HepG2 (cell line): ENCODE results near the gene HINFP. TPM values are rescaled to one million over a fixed set of nuclear protein-coding genes. Genes with fewer than 3 reads are reported as not detected.

Experiments
- ATAC-seq: fragments of 200-7000 bp; cut with Tn5 transposase; 3 replicates; pipeline ENCODE4 v1.9.1; 2020; ENCODE audit warnings: mild to moderate bottlenecking, moderate library complexity
- BruUV-seq: library from RNA; stranded (reverse); fragments of 400-500 nt; replicated peaks from 2 replicates; lab custom pipeline; 2021; lab: Mats Ljungman, UMichigan
- CTCF ChIA-PET: fragments of 300-600 bp; formaldehyde crosslinking; extraction: SDS; loops from one replicate; lab custom pipeline; 2021; ENCODE audit warnings: low total read pairs, inconsistent platforms, low intra/inter-chr PET ratio; lab: Yijun Ruan, JAX
- POLR2A ChIA-PET: fragments of 350-600 bp; sonication (Branson Sonifier 250); formaldehyde crosslinking; loops from one replicate; lab custom pipeline; 2020; ENCODE audit warnings: antibody characterized with exemption, inconsistent platforms; lab: Yijun Ruan, JAX
- DNase-seq: peaks from one replicate; pipeline ENCODE4 v3.0.0-alpha.2; 2015; ENCODE audit warnings: low spot score
- FAIRE-seq: peaks from 3 replicates; lab custom pipeline; 2011; peaks lifted over from hg19 to GRCh38; lab: Jason Lieb, UNC
- H2AFZ ChIP-seq: one replicate; pipeline ENCODE4 v1.6.1; 2011; ENCODE audit warnings: low read length, inconsistent platforms
- H3K27ac ChIP-seq: fragments of 300-600 bp; 3 replicates; pipeline ENCODE4 v1.8.0; 2011; ENCODE audit warnings: mixed run types, mild to moderate bottlenecking, mixed read lengths, low read length, inconsistent platforms; ENCODE audit not compliant: insufficient read depth; ENCODE audit errors: extremely low read length
- H3K27me3 ChIP-seq, 2 experiments: fragments of 200-600 bp in 1 of 2; 2 replicates in 1 of 2; 3 replicates in 1 of 2; pipeline versions ENCODE4 v1.6.0 to v1.8.0; 2011; ENCODE audit warnings: low read length in 2 of 2, mild to moderate bottlenecking in 2 of 2, moderate library complexity in 2 of 2, inconsistent platforms in 1 of 2; ENCODE audit not compliant: insufficient read depth in 2 of 2, control insufficient read depth in 1 of 2
- H3K36me3 ChIP-seq, 2 experiments: fragments of 200-600 bp in 1 of 2; replicated peaks in 1 of 2; 2 replicates in 1 of 2; 3 replicates in 1 of 2; pipeline versions ENCODE4 v1.5.1 to v1.8.0; 2011; ENCODE audit warnings: low read length in 2 of 2, inconsistent platforms in 1 of 2; ENCODE audit not compliant: insufficient read depth in 2 of 2, control insufficient read depth in 1 of 2
- H3K4me1 ChIP-seq: 2 replicates; pipeline ENCODE4 v1.5.1; 2012; ENCODE audit warnings: low read length, inconsistent platforms; ENCODE audit not compliant: insufficient read depth
- H3K4me2 ChIP-seq: 2 replicates; pipeline ENCODE4 v1.6.0; 2011; ENCODE audit warnings: low read depth, low read length, inconsistent platforms
- H3K4me3 ChIP-seq, 3 experiments: fragments of 200-600 bp in 1 of 3; sonication (generic), shearing (Covaris generic) in 1 of 3; replicated peaks in 1 of 3; 2 replicates each; pipeline ENCODE4 v1.5.1; 2011 to 2016; ENCODE audit warnings: low read length in 3 of 3, inconsistent platforms in 2 of 3, low read depth in 2 of 3, mild to moderate bottlenecking in 2 of 3, control low read depth in 1 of 3, mixed read lengths in 1 of 3; ENCODE audit not compliant: insufficient read depth in 1 of 3
- H3K79me2 ChIP-seq: one replicate; pipeline ENCODE4 v1.6.1; 2011; ENCODE audit warnings: low read length, inconsistent platforms; ENCODE audit not compliant: insufficient read depth
- H3K9ac ChIP-seq: 2 replicates; pipeline ENCODE4 v1.6.0; 2011; ENCODE audit warnings: mild to moderate bottlenecking, low read depth, low read length, inconsistent platforms; ENCODE audit not compliant: insufficient read depth
- H3K9me3 ChIP-seq: 2 replicates; pipeline ENCODE4 v1.5.1; 2012; ENCODE audit warnings: mild to moderate bottlenecking, low read length
- H4K20me1 ChIP-seq: 2 replicates; pipeline ENCODE4 v1.6.0; 2011; ENCODE audit warnings: inconsistent platforms, mild to moderate bottlenecking, low read length, moderate library complexity; ENCODE audit not compliant: insufficient read depth
- CTCF ChIP-seq: sonication (generic); formaldehyde crosslinking; IDR thresholded peaks from 2 replicates; pipeline ENCODE4 v1.5.0; 2020; ENCODE audit warnings: mild to moderate bottlenecking, missing genetic modification reagents, moderate library complexity
- ERF ChIP-seq: IDR thresholded peaks from 2 replicates; pipeline ENCODE4 v1.6.1; 2018; ENCODE audit warnings: missing biosample characterization, missing genetic modification reagents
- NFAT5 ChIP-seq: sonication (generic); formaldehyde crosslinking; IDR thresholded peaks from 2 replicates; pipeline ENCODE4 v1.4.0; 2020; ENCODE audit warnings: missing genetic modification reagents
- PRDM10 ChIP-seq: sonication (generic); formaldehyde crosslinking; IDR thresholded peaks from 2 replicates; pipeline ENCODE4 v1.4.0; 2020; ENCODE audit warnings: low read depth, missing genetic modification reagents
- SMC3 ChIP-seq: IDR thresholded peaks from 2 replicates; pipeline ENCODE4 v1.6.1; 2011; ENCODE audit warnings: low read length, improper control_type of control experiment
- ZNF235 ChIP-seq: sonication (generic); formaldehyde crosslinking; IDR thresholded peaks from 2 replicates; pipeline ENCODE4 v1.8.1; 2023; ENCODE audit warnings: mild to moderate bottlenecking, missing genetic modification reagents, borderline replicate concordance
- ZNF441 ChIP-seq: sonication (generic); formaldehyde crosslinking; IDR thresholded peaks from 2 replicates; pipeline ENCODE4 v1.7.0; 2021; ENCODE audit warnings: missing genetic modification reagents, borderline replicate concordance
- ZNF501 ChIP-seq: sonication (generic); formaldehyde crosslinking; IDR thresholded peaks from 2 replicates; pipeline ENCODE4 v1.5.1; 2020; ENCODE audit warnings: mild to moderate bottlenecking, moderate library complexity, missing genetic modification reagents
- ZNF737 ChIP-seq: sonication (generic); formaldehyde crosslinking; IDR thresholded peaks from 2 replicates; pipeline ENCODE4 v1.5.0; 2020; ENCODE audit warnings: missing genetic modification reagents, mild to moderate bottlenecking, borderline replicate concordance
- ZNF747 ChIP-seq: sonication (generic); formaldehyde crosslinking; IDR thresholded peaks from 2 replicates; pipeline ENCODE4 v1.8.1; 2023; ENCODE audit warnings: missing genetic modification reagents, mild to moderate bottlenecking, borderline replicate concordance
- ZNF776 ChIP-seq: sonication (generic); formaldehyde crosslinking; IDR thresholded peaks from 2 replicates; pipeline ENCODE4 v1.4.0; 2020; ENCODE audit warnings: mild to moderate bottlenecking, missing genetic modification reagents
- WGBS: methylation state at CpG from one replicate; pipeline ENCODE4 v1.1.6; 2017; ENCODE audit warnings: low lambda C conversion rate; 5-methylcytosine and 5-hydroxymethylcytosine counted together
- in situ Hi-C: cut with HindIII; loops from 2 replicates; pipeline ENCODE4 v1.10.0; 2017; ENCODE audit warnings: low pct_unique_long_range_greater_than_20kb; ENCODE audit not compliant: extremely low pct_ligation_motif_present
- intact Hi-C: fragments of 100-400 bp; cut with micrococcal nuclease; formaldehyde crosslinking; loops from one replicate; pipeline ENCODE4 v1.10.0; 2022; ENCODE audit not compliant: unreplicated experiment
- polyA plus RNA-seq, 8 experiments: library from polyadenylated mRNA; depleted of rRNA in 3 of 8; stranded (reverse) in 7 of 8; unstranded in 1 of 8; fragments of >200 nt; fragmentation: Illumina TruSeq in 4 of 8; extraction: Trizol in 4 of 8; gene quantifications; 2 replicates each; pipeline versions ENCODE4 v1.2.1 to v1.2.3, GENCODE V29; 2011 to 2016; ENCODE audit warnings: low read depth in 4 of 8, missing spikeins in 1 of 8, mixed read lengths in 1 of 8; ENCODE audit not compliant: insufficient read depth in 1 of 8
- total RNA-seq, 5 experiments: library from RNA; depleted of rRNA; stranded (reverse); fragments of >200 nt; fragmentation: Illumina TruSeq; extraction: Trizol; gene quantifications; 2 replicates each; pipeline ENCODE4 v1.2.3, GENCODE V29; 2016; ENCODE audit warnings: low read depth in 1 of 5

Gene HINFP
- total and polyA plus RNA-seq, 2 of the 13 experiments (the other 11 are each of a cell fraction or from before 2014, with no cell fraction given), result 15.1 to 21.4 TPM

- Histone ChIP-seq H4K20me1 (no peaks in the 10 kb centered on the region), H3K4me2 (peak overlapping the region; percentile 74), H3K4me1 (peaks cover 36% of the 10 kb centered on the region), H3K9me3 (no peaks in the 10 kb centered on the region), H2AFZ (peak overlapping the region; percentile 76), H3K27ac (peak overlapping the region; percentile 55), H3K9ac (peak overlapping the region; percentile 90), H3K79me2 (peaks cover 18% of the 10 kb centered on the region), H3K36me3 (0 out of 5 replicates have a peak, but pooled peaks cover 0 to 7% of the 10 kb centered on the region in 2 experiments), H3K27me3 (no peaks in the 10 kb centered on the region; a peak in 1 of 5 replicates), H3K4me3 (peak overlapping the region; percentile 81 to 98 (median 84))
- ChIA-PET POLR2A (interaction anchor here (0.7 to 3.3 kb wide), 20 partner anchors 9 to 249 kb away, joined by 3 to 75 read pairs (median 6); partner anchors contain the start of genes C1QTNF5, C2CD2L, CBL and DPAGT1), CTCF (no interaction called here)
- DNase-seq, result no peak
- in situ Hi-C loops, result no loop called here
- ATAC-seq, result no peak
- no peak for FAIRE-seq
- WGBS, result 1% methylated on average over 11 of the region's 20 CpGs
- BruUV-seq, result TSS peak; percentile 81
- intact Hi-C loops, result loop anchor here (2.0 kb wide), 1 partner anchor 21 kb away; the partner anchor contains the start of gene DPAGT1
- TF ChIP-seq ZNF737 (CRISPR knock-in tag) (0 out of 2 replicates have a peak, but pooled peaks have one; percentile 32), ZNF441 (no peak), SMC3 (no peak), PRDM10 (CRISPR knock-in tag) (no peak), ZNF747 (no peak), ZNF235 (CRISPR knock-in tag) (0 out of 2 replicates have a peak, but pooled peaks have one; percentile 55), NFAT5 (no peak), CTCF (CRISPR knock-in tag) (peak; percentile 15; the same call in 1 of the 2 replicates), ERF (CRISPR knock-in tag) (no peak), ZNF776 (CRISPR knock-in tag) (0 out of 2 replicates have a peak, but pooled peaks have one; percentile 38), ZNF501 (CRISPR knock-in tag) (0 out of 2 replicates have a peak, but pooled peaks have one; percentile 28)
These were observed 388 bp downstream of the HINFP start for GRCh38 chr11:119121811-119122124.
